GM19193 (cell line): ENCODE results near the gene PAIP1.

Experiments used
- POLR2A ChIP-seq: IDR thresholded peaks from 4 replicates; pipeline ENCODE4 v1.6.1; 2011; ENCODE audit not compliant: insufficient read depth, insufficient read length; ENCODE audit errors: extremely low read depth

The PAIP1 gene

GRCh38 chr5:43556857-43557542 lies at the start of gene PAIP1:
PAIP1 (minus strand) TSS chr5:43557077; CDS start chr5:43556846, 231 bp downstream.
- peak; percentile 91 for TF ChIP-seq POLR2A

GRCh38 chr5:43606351-43606750 lies 49.5 kb upstream of the PAIP1 start:
- TF ChIP-seq POLR2A: no peak

- TF ChIP-seq POLR2A: no peak
Measured at GRCh38 chr5:43604699-43605098, 47.8 kb upstream of the PAIP1 start.

GRCh38 chr5:43603344-43604217 lies 46.7 kb upstream of the PAIP1 start:
- peak; percentile 67 for TF ChIP-seq POLR2A

- peak; percentile 77 for TF ChIP-seq POLR2A
Measured at GRCh38 chr5:43602461-43603343, 45.8 kb upstream of the PAIP1 start, which contains the start of gene NNT. NNT (plus strand) TSS chr5:43603180; CDS start chr5:43609196, 6,016 bp downstream.

GRCh38 chr5:43601454-43602260 lies 44.8 kb upstream of the PAIP1 start:
- no peak for TF ChIP-seq POLR2A

GRCh38 chr5:43592363-43592762 lies 35.5 kb upstream of the PAIP1 start:
- TF ChIP-seq POLR2A: no peak

- no peak for TF ChIP-seq POLR2A
Measured at GRCh38 chr5:43590700-43591099, 33.8 kb upstream of the PAIP1 start.

GRCh38 chr5:43589310-43589709 lies 32.4 kb upstream of the PAIP1 start:
- TF ChIP-seq POLR2A: no peak

GRCh38 chr5:43588842-43589241 lies 32.0 kb upstream of the PAIP1 start:
- TF ChIP-seq POLR2A: no peak

- TF ChIP-seq POLR2A: no peak
Measured at GRCh38 chr5:43584166-43584699, 27.4 kb upstream of the PAIP1 start.

GRCh38 chr5:43583724-43584123 lies 26.8 kb upstream of the PAIP1 start:
- TF ChIP-seq POLR2A: no peak

- TF ChIP-seq POLR2A: no peak
Measured at GRCh38 chr5:43582082-43583005, 25.5 kb upstream of the PAIP1 start.
